Activated T-helper 1 cell treated with anti-CD3 and anti-CD28 coated beads, Interleukin-2, amount 50 U/mL, for 16 hours (primary cell): Measurements from ENCODE around the gene PACSIN2.

Source experiments
- DNase-seq, 2 donors: peaks; one replicate each; pipeline ENCODE4 v3.0.0-alpha.2; 2020; ENCODE audit warnings: low read depth in 1 of 2, low spot score in 1 of 2

Gene PACSIN2

GRCh38 chr22:42907404-42908373 lies 107.3 kb downstream of the PACSIN2 start:
- no peak for DNase-seq

- DNase-seq, result no peak
Measured at GRCh38 chr22:42906605-42907348, 108.2 kb downstream of the PACSIN2 start.

DNA sequence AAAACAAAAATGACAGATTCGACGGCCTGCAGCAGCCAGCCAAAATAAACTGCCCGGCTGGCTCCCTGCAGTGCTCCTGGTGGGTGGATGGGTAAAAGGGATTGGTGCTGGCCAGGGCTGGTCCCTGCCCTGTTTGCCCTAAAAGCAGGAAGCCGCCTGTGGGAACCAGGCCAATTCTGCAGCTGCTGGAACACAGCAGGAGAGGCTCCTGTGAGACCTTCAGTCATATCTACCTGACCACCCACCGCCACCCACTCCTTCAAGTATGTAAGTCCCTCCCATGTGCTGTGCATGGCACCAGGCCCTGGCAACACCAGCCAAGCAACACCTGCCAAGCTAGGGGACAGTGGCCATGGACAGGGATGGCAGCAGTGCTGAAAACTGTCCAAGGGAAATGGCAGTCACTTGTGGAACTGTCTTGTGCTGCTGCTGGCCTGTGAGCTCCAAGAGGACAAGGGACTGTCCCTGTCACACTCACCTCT lies 109.2 kb downstream of the PACSIN2 start:
- no peak for DNase-seq

DNA sequence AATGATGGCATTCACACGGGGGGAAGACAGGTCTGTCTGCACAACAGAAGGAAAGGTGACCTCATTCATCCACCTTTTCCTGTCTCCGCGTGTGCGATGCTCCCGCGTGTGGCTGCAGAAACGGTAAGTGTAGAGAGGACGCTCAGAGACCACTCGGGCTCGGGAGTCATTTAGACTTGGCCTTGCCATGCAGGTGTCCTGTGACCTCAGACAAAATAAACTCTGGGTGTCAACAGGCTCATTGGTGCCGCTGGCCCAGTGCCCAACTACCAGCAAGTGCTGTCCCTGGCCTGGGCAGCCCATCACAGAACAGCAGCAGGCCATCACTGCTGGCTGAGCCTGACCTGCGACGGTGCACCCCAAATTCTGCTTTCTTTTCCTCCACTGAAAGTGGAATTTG lies 109.7 kb downstream of the PACSIN2 start:
- no peak for DNase-seq

GRCh38 chr22:42904050-42904449 lies 110.9 kb downstream of the PACSIN2 start:
- no peak for DNase-seq

DNA sequence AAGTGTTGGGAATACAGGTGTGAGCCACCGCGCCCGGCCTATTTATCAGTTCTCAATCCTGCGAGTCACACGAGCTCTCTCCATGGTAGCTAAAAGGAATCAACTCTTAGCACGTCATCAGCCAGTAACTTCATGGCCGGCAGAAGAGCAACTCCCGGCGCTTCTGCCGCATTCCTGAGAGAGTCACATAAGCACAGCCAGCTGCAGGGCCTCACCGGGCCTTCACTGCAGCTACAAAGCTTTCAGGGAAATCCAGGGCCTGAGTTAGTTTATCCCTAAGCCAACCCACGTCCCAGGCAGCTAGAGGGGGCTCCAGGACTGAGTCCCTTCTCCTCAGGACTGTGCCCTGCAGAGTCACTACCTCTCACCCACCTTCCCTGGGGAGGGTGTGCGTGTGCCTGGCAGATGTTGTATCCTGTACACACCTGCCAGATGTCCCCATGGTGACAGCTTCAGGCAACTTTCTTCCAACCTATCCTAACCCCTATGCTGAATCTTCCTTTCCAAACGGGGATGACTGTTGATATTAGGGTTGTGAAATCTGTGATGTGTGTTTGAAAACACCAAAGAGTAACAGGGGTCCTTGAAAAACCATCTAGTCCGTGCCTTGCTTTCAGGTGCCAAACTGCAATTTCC lies 112.0 kb downstream of the PACSIN2 start:
- DNase-seq, result no peak

- no peak for DNase-seq
Measured at GRCh38 chr22:42901790-42902508, 113.0 kb downstream of the PACSIN2 start.

- no peak for DNase-seq
Measured at GRCh38 chr22:42897960-42898359, 117.0 kb downstream of the PACSIN2 start.

- no peak for DNase-seq
Measured at GRCh38 chr22:42895541-42895981, 119.4 kb downstream of the PACSIN2 start.

- no peak for DNase-seq
Measured at GRCh38 chr22:42895087-42895486, 119.9 kb downstream of the PACSIN2 start.

GRCh38 chr22:42893371-42894150 lies 121.4 kb downstream of the PACSIN2 start:
- no peak for DNase-seq

DNA sequence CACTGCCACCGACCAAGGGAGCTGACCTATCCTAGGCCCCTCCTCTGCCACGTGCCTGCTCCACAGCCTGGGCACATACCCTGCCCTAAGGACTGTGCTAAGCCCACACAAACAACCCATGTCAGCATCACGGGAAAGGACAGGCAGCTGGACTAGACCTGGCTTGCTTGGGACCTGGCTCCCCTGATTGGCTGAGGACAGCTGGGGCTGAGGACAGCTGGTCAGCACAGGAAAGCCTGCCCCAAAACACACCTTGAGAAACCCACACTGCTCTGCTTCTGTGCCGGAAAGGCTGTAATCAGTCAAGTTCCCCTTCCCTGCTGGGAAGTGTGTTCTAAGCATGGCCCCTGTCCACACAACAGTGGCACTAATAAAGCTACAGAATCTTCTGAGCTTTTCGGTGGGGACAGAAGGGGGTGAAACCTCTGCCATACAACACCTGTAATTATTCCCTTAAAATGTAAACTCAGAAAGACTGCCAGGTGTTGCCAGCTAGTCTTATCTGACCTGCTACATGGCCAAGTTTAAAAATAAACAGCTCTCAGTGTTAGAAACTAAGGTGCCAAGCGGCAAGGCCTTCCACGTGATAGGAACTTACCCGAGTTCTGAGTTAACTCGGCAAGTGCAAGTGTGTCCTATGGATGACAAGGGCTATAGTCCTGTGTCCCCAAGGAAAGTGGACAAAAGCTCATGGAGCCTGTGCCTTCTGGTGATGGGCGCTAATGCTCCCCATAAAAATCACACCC lies 122.2 kb downstream of the PACSIN2 start:
- no peak for DNase-seq

DNA sequence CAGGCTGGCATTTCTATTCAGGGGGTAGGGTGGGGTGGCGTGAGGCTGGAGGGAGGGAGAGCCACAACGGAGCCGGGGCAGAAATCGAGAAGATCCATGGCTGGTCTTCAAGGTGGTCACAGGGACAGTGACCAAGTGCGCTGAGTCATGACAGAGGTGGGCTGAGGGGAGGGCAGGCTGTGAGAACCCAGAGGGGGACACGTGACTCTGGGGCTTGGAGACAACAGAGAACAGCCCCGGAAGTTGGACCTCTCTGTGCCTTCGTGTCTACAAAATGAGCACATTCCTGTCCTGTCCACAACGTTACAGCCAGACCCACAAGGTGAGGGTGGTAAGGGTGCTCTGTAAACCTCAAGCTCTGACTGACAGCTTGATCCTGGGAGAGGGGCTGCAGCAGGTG lies 122.8 kb downstream of the PACSIN2 start:
- DNase-seq, result no peak

DNA sequence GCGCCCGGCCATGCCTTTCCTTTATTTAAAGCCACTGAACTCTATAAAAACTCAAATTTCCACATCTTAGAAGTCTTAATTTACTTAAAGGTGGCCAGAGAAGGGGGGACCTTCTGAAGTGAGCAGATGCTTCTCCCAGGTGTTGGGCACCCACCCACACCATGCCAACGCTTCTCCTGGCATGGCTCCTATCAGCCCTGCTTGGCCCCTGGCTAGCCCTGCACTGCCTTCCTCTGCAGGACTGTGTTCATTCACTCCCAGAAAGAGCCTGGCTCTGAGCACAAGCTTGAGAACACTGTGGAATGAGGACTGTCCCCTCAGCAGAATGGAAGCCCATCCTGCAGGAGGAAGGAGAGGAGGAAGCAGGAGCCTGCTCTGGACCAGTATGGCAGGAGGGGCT lies 123.3 kb downstream of the PACSIN2 start:
- no peak for DNase-seq

DNA sequence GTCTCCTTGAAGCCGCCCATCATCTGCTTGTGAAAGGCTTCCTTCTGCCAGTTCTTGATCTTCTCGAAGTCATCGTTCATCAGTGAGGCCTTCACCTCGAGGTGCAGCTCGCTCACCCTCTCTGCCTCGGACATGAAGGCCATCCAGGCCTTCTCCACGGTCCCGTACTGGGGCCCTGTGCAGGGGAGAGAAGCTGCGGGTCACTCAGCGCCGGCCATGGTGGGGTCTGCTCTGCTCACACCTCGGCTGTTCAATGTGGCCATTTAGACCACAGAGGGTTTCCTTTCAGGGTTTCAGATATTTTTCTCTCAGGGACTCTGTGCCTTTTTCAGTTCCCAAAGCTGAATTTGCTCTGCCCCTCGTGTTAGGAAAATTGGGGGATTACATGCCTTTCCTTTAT lies 123.9 kb downstream of the PACSIN2 start:
- no peak for DNase-seq

- no peak for DNase-seq
Measured at GRCh38 chr22:42889304-42889703, 125.6 kb downstream of the PACSIN2 start.

DNA sequence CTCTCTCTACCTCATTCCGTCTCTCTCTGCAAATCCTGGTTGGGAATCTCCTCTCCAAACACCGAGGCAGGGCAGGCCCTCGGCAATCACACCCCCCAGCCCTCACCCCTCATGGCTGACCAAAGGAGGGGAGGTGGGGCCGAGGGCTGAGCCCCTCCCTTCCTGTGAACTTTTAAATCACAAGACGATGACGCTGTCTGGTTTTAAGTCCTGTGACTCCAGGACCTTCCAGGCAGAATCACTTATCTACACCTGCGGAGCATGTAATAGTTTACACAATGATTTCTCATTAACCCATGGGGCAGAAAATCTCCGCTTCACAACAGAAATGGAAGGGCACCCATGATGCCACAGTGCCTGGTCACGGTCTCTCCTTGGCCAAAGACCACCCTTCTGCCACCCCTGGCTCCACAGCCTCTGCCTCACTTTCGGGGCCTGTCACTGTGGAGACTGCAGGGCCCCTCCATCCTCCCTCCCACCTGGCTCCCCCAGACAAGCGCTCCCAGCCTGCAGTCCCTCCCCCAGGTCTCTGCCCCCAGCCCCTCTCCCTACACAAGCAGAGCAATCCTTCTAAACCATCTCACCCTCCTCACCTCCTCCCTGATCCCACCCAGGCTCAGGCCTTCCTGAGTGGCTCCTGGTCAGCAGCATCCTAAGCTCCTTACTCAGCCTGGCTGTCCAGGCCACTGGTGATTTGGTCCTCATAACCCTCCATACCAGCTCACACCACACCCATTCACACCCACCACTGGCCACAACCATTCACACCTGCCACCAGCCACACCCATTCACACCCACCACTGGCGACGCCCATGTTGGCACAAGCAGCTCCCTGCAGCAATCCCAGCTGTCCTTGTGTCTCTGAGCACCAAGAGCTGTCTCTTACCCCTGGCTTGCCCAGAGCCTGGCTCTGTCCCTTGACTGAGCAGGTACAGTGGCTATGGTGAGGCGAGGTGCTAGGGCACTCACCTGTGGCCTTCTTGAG lies 127.1 kb downstream of the PACSIN2 start:
- DNase-seq, result no peak

DNA sequence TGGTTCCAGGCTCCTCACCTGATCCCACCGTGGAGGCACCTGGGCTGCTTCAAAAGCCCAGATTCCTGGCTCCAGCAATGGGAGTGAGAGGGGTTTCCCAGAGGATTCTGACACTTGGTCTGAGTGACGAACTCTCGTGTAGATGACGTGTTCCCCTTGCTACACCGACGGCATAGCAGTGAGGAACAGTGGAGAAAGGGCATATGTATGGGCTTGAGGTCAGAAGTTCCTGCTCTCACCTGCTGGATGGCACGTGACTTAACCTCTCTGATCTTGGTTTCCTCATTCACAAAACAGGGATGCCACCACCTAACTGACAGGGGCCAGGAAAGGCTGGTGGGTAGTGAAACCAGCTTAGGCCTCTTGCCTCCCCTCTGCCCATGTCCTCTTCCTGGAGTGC lies 127.8 kb downstream of the PACSIN2 start:
- no peak for DNase-seq
